Measurements from ENCODE around the gene IRF5. TPM values are rescaled to one million over a fixed set of nuclear protein-coding genes. Genes with fewer than 3 reads are reported as not detected.

The IRF5 gene
- total RNA-seq, 1 experiment from 2014 or later = not detected

GRCh38 chr7:128899392-128899791 lies 38.3 kb upstream of the IRF5 start:
- no TSS peak for BruUV-seq (replicated peaks)

GRCh38 chr7:128900237-128900636 lies 37.5 kb upstream of the IRF5 start:
- POLR2A ChIA-PET (ENCODE audit: low non-redundant PET) = no interaction called here
- DNase-seq (ENCODE audit: low spot score) = no peak
- Histone ChIP-seq H3K9me3 (ENCODE audit: low read depth, low read length, poor library complexity, severe bottlenecking) (peaks cover 6% of the 10 kb centered on the region), H3K27me3 (replicated peaks; ENCODE audit: insufficient read depth, low read depth, low read length, poor library complexity) (no peaks in the 10 kb centered on the region), H3K4me1 (ENCODE audit: insufficient read depth, low read length, poor library complexity, severe bottlenecking) (no peaks in the 10 kb centered on the region), H3K4me3 (ENCODE audit: low read depth, low read length, poor library complexity, severe bottlenecking) (no peak overlapping the region), H3K27ac (ENCODE audit: low read depth, low read length, poor library complexity, severe bottlenecking) (no peak overlapping the region), H3K36me3 (ENCODE audit: insufficient read depth, low read length, poor library complexity, severe bottlenecking) (no peaks in the 10 kb centered on the region)
- BruUV-seq (replicated peaks) = no TSS peak
- CTCF ChIA-PET = no interaction called here
- no peak for TF ChIP-seq CTCF (conservative IDR thresholded peaks at IDR 0.05; ENCODE audit: low read depth, low read length)
- no peak for TF ChIP-seq EZH2 (IDR thresholded peaks at IDR 0.05; ENCODE audit: borderline replicate concordance, low read depth, low read length, poor library complexity, severe bottlenecking)
- intact Hi-C loops (cut with micrococcal nuclease; ENCODE audit: unreplicated experiment) = no loop called here

More at GRCh38 chr7:128899392-128899791, 38.3 kb upstream of the IRF5 start:
- CTCF ChIA-PET = no interaction called here
- Histone ChIP-seq H3K4me3 (ENCODE audit: low read depth, low read length, poor library complexity, severe bottlenecking) (no peak overlapping the region), H3K27me3 (replicated peaks; ENCODE audit: insufficient read depth, low read depth, low read length, poor library complexity) (no peaks in the 10 kb centered on the region), H3K27ac (ENCODE audit: low read depth, low read length, poor library complexity, severe bottlenecking) (no peak overlapping the region), H3K36me3 (ENCODE audit: insufficient read depth, low read length, poor library complexity, severe bottlenecking) (no peaks in the 10 kb centered on the region), H3K4me1 (ENCODE audit: insufficient read depth, low read length, poor library complexity, severe bottlenecking) (no peaks in the 10 kb centered on the region), H3K9me3 (ENCODE audit: low read depth, low read length, poor library complexity, severe bottlenecking) (peaks cover 6% of the 10 kb centered on the region)
- intact Hi-C loops (cut with micrococcal nuclease; ENCODE audit: unreplicated experiment) = no loop called here
- no peak for DNase-seq (ENCODE audit: low spot score)
- POLR2A ChIA-PET (ENCODE audit: low non-redundant PET) = no interaction called here
- TF ChIP-seq EZH2 (IDR thresholded peaks at IDR 0.05; ENCODE audit: borderline replicate concordance, low read depth, low read length, poor library complexity, severe bottlenecking) (no peak), CTCF (conservative IDR thresholded peaks at IDR 0.05; ENCODE audit: low read depth, low read length) (no peak)

GRCh38 chr7:128902761-128903585 lies 34.8 kb upstream of the IRF5 start:
- BruUV-seq (replicated peaks) = no TSS peak
- DNase-seq (ENCODE audit: low spot score) = no peak
- intact Hi-C loops (cut with micrococcal nuclease; ENCODE audit: unreplicated experiment) = no loop called here

More at GRCh38 chr7:128902761-128903585, 34.8 kb upstream of the IRF5 start:
- Histone ChIP-seq H3K27me3 (replicated peaks; ENCODE audit: insufficient read depth, low read depth, low read length, poor library complexity) (no peaks in the 10 kb centered on the region), H3K4me1 (ENCODE audit: insufficient read depth, low read length, poor library complexity, severe bottlenecking) (no peaks in the 10 kb centered on the region), H3K9me3 (ENCODE audit: low read depth, low read length, poor library complexity, severe bottlenecking) (peaks cover 6% of the 10 kb centered on the region), H3K4me3 (ENCODE audit: low read depth, low read length, poor library complexity, severe bottlenecking) (no peak overlapping the region), H3K27ac (ENCODE audit: low read depth, low read length, poor library complexity, severe bottlenecking) (no peak overlapping the region), H3K36me3 (ENCODE audit: insufficient read depth, low read length, poor library complexity, severe bottlenecking) (no peaks in the 10 kb centered on the region)
- TF ChIP-seq CTCF (conservative IDR thresholded peaks at IDR 0.05; ENCODE audit: low read depth, low read length) (no peak), EZH2 (IDR thresholded peaks at IDR 0.05; ENCODE audit: borderline replicate concordance, low read depth, low read length, poor library complexity, severe bottlenecking) (no peak)
- POLR2A ChIA-PET (ENCODE audit: low non-redundant PET) = no interaction called here
- CTCF ChIA-PET = interaction anchor here (0.6 kb wide), 1 partner anchor 859 kb away, joined by 9 read pairs; no protein-coding TSS in a partner anchor
